NCI-H69 (cell line): Measurements from ENCODE around the gene PSD4.

Experiments used
- DNase-seq: peaks from one replicate; lab custom pipeline; 2025; lab: John Stamatoyannopoulos, UW

PSD4 gene

GRCh38 chr2:113184531-113185230 lies 10.9 kb downstream of the PSD4 start:
- no peak for DNase-seq

- no peak for DNase-seq
Observed at GRCh38 chr2:113185664-113186432, 12.1 kb downstream of the PSD4 start.

DNA sequence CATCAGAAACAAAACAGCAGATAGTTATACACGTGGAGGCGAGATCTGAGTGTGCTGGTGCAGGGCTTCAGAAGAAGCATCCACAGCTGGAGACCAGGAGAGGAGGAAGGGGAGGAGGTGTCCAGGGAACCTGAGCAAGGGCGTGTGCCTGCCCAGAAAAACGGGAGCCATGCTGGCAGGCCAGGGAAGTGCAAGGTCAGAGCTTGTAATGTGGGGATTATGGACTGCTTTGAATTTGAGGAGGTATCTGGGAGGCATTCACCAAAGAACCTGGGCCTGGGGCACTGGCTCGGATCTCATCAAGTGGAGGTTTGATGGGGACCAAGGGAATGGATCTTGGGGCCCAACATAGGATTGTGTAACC lies 12.6 kb downstream of the PSD4 start:
- no peak for DNase-seq

DNA sequence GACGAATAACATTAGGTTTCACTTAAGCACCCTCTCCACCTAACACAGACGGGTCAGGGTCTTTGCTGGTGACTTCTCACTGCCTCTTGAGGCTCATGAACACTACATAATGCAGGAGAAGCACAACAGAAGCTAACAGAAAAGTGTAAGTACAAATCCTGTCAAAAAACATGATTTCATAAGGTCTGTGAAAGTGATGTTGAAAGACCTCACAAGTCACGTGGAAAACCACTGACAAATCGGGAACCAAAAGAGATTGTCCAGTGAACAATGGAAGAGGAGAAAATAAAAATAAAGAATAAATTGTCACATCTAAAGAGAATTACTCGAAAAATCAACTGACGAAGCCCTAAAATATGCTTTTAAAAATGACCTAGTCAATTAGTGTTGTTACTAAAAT lies 14.0 kb downstream of the PSD4 start:
- DNase-seq: no peak

GRCh38 chr2:113190871-113191270 lies 17.1 kb downstream of the PSD4 start:
- no peak for DNase-seq

GRCh38 chr2:113192459-113193100 lies 18.8 kb downstream of the PSD4 start:
- no peak for DNase-seq

- no peak for DNase-seq
Observed at GRCh38 chr2:113195923-113196501, 22.2 kb downstream of the PSD4 start.

DNA sequence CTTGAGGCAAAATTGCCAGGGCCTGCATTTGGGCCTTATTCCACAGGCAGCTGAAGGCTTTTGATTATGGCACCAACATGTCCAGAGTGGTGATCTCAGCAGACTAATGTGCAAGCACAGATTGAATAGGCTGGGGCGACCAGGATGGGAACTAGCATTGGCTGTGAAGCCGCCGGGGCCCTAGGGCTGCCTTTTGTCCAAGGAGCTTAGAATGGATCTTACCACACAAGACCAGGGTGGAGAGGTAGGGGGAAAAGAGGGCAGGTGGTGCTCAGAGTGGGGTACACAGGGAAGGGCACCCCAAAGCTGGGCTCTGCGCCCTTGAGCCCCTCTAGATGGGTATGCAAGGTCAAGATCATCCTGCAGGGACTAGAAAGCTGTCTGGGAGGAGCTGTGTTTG lies 23.1 kb downstream of the PSD4 start:
- DNase-seq: no peak

DNA sequence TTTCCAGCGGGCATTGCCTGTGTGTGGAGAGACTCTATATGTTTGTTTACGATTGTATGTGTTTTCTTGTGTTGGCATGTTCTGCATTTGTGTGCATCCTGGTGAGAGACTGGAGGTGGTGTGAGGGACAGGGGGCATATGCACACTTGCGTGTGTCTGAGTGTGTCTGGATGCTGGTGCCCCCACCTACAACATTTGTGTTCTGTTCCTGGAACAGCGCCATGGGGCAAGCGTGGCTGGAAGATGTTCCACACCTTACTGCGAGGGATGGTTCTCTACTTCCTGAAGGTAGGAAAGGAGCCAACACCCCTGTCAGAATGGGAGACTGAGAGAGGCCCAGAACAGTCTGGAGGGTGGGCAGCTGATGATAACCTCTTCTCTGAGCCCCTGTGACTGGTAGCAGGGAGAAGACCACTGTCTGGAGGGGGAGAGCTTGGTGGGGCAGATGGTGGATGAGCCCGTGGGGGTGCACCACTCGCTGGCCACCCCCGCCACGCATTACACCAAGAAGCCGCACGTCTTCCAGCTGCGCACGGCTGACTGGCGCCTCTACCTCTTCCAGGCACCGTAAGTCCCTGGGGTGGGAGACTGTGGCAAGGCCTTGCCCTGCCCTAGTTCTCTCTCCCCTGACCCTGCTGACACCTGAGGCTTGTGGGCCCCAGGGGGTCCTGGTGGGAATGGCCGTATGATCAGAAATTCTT lies 23.7 kb downstream of the PSD4 start:
- DNase-seq: no peak

GRCh38 chr2:113198048-113198789 lies 24.4 kb downstream of the PSD4 start:
- DNase-seq: no peak

- DNase-seq: peak; percentile 82
Observed at GRCh38 chr2:113198790-113199612, 25.2 kb downstream of the PSD4 start.

DNA sequence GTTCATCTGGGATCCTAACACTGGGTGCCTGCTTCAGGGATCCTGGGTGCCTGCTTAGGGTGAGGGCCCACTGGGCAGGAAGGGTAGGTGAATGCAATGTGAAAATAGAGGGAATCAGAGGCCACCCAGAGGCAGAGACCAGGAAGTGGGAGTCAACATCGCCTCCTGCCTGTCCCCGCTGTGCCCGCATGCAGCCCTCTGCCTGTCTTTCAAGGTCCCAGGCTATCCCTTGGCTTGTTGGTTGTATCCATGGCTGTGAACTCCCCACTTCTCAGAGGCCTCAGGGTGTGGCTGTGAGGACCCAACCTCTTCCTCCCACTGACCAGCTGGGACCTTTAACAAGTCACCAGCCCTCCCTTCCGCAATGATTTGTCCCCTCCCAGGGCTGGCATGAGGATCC lies 26.5 kb downstream of the PSD4 start:
- DNase-seq: peak; percentile 3

- no peak for DNase-seq
Observed at GRCh38 chr2:113200736-113201490, 27.1 kb downstream of the PSD4 start.

- no peak for DNase-seq
Observed at GRCh38 chr2:113201496-113202304, 27.9 kb downstream of the PSD4 start.

DNA sequence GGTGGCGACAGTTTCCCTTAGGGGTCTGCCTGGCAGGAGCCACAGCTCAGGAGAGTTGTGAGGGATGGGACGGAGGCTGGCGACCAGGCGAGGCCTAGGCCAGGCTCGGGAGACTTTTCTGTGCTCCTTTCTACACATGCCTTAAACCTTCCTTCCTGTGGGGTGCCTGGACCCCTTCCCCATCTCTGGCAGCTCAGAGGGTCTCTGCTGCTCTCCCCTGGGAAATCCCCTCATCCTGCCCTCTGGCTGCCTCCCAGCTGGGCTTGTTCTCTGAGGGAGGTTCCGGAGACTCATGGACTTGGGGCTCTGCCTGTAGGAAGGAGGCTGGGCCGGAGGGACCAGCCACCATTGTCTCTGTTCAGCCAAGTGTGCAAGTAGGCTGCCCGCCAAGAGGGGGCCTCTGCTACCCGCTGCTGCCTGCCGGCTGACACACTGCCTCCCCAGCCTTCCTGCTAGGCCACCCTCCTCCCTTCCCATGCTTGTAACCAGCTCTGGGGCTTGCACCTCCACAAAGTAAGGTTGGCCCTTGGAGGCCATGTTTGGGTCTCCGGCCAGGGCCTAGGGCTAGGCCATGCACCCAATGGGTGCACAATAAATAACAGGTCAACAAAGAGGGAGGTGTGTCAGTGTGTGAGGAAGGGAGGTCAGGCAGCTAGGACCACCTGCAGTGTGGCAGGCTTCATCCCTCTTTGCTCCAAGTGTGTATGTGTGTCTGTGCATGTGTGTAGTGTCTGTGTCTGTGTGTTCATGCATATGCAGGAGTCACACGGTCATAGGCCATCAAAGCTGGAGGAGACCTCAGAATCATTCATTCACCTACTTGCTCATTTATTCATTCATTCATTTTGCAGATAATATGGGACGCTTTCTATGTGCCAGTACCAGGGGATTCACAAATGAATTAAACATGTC lies 28.8 kb downstream of the PSD4 start:
- peak; percentile 13 for DNase-seq

GRCh38 chr2:113203217-113203530 lies 29.4 kb downstream of the PSD4 start:
- DNase-seq: no peak

DNA sequence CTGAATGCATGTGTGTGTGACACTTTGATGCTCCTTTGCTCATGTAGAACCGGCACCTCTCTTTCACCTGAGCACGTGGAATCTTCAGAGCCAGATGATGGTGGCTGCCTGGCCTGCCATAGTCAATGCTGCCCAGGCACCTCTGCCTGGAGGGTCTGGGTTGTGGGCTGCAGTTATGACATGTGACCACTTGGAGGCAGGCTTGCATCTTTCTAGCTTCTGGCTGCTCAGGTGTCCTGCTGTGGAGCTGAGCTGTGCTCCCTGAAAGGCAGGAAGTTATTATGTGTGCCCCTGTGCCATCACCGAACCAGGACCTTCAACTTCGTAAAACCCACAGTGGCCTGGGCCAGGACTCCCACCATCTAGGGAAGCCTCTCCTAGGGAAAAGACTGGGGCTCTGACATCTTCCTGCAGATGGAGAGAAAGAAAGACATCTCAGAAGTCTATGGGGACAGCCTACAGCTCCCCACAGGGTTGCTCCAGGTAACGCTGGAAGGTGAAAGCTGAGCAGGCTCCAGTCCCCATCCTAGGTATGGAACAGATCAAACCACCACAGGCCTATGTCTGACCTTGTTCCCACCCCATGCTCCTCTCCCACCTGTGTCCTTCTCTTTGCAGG lies 30.2 kb downstream of the PSD4 start:
- peak; percentile 73 for DNase-seq

GRCh38 chr2:113206251-113206650 lies 32.5 kb downstream of the PSD4 start:
- DNase-seq: no peak
